ENCODE measurements around the gene HSD11B2.

HSD11B2 gene

GRCh38 chr16:67458121-67458641, 27.3 kb downstream of the HSD11B2 start:
- Histone ChIP-seq H2BK120ac (ENCODE audit: low read depth, low read length) (no peak overlapping the region), H3K4me3 (ENCODE audit: insufficient read depth in 1 of 2, low read depth in 1 of 2, low read length in 2 of 2) (no peak overlapping the region), H3K4ac (ENCODE audit: low read depth in 1 of 2, low read length in 2 of 2) (no peak overlapping the region), H3K27ac (ENCODE audit: low read length, poor library complexity, severe bottlenecking) (no peak overlapping the region), H2BK15ac (ENCODE audit: low read depth, poor library complexity, severe bottlenecking) (no peak overlapping the region), H3K4me1 (ENCODE audit: control insufficient read depth, insufficient read depth, low read depth, low read length) (peaks cover 38% of the 10 kb centered on the region), H2AFZ (ENCODE audit: low read depth, low read length) (no peak overlapping the region), H3K27me3 (ENCODE audit: control insufficient read depth in 1 of 2, insufficient read depth in 1 of 2, low read length in 2 of 2) (no peaks in the 10 kb centered on the region), H3K23ac (ENCODE audit: low read length in 2 of 2) (no peak overlapping the region), H2BK12ac (ENCODE audit: low read length in 2 of 2) (no peak overlapping the region), H2AK5ac (ENCODE audit: low read length, severe bottlenecking) (no peak overlapping the region), H3K14ac (ENCODE audit: low read length in 2 of 2) (no peak overlapping the region), H4K91ac (ENCODE audit: low read length) (peak overlapping the region; percentile 14), H3K18ac (ENCODE audit: low read depth in 1 of 2, low read length in 2 of 2) (no peak overlapping the region), H3K9me3 (ENCODE audit: control insufficient read depth, low read length) (no peaks in the 10 kb centered on the region), H2BK5ac (ENCODE audit: low read depth, low read length, poor library complexity, severe bottlenecking) (no peak overlapping the region), H3K36me3 (ENCODE audit: control insufficient read depth in 1 of 2, insufficient read depth in 2 of 2, low read depth in 1 of 2, low read length in 2 of 2) (peaks cover 28 to 44% of the 10 kb centered on the region in 2 experiments), H3K4me2 (ENCODE audit: low read length, poor library complexity, severe bottlenecking) (no peak overlapping the region), H4K8ac (ENCODE audit: low read length) (no peak overlapping the region), H3K79me1 (replicated peaks; ENCODE audit: low read length, poor library complexity, severe bottlenecking) (peaks cover 58% of the 10 kb centered on the region), H3K9ac (ENCODE audit: low read length) (peak overlapping the region; percentile 56)
- WGBS: 82% methylated on average over 6 of the region's 6 CpGs
- no peak for DNase-seq

DNA sequence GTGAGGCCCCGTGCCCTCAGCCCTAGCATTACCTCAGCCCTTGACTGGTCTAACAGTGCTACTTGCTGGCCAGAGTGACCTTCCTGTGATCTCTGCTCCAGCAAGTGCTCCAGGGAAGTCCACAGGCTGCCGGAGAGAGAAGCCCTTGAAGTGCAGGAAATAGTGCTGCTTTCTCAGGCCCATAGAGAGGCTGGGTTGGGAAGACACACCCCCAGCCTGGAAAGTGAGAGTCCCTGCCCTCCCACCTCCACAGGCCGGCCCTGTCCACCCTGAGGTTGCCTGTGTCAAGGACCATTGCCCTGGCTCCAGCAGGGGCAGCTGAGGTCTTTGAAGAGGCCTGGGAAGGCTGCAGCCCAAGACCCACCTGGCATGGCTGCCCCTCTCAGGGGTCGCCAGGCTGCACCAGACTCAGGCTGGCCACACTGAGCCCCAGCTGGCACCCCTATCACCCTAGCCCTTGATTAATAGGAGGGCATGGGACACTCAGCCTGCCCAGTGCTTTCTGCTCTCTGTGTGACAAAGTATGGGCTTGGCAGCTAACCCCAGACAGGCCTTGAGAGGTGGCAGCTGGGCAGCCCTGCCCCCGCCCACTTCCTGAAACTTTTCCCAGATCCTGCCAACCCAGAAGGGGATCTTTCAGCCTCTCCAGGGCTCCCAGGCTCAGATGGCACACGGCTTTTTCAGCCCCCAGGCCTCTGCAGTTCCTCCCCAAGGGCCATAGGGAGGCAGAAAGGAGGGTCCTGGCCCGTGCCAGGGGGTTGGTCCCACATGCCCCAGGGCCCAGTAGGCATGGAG, 28.3 kb downstream of the HSD11B2 start:
- 56% methylated on average over 7 of the region's 7 CpGs for WGBS
- Histone ChIP-seq H4K91ac (ENCODE audit: low read length) (no peak overlapping the region), H2BK120ac (ENCODE audit: low read depth, low read length) (no peak overlapping the region), H2AFZ (ENCODE audit: low read depth, low read length) (no peak overlapping the region), H3K18ac (ENCODE audit: low read depth in 1 of 2, low read length in 2 of 2) (peak overlapping the region; percentile 10 to 41), H2AK5ac (ENCODE audit: low read length, severe bottlenecking) (no peak overlapping the region), H3K4ac (ENCODE audit: low read depth in 1 of 2, low read length in 2 of 2) (peak overlapping the region in 1 of 2 experiments; percentile 28), H4K8ac (ENCODE audit: low read length) (no peak overlapping the region), H2BK12ac (ENCODE audit: low read length in 2 of 2) (peak overlapping the region in 1 of 2 experiments; percentile 45), H3K23ac (ENCODE audit: low read length in 2 of 2) (peak overlapping the region; percentile 25 to 30), H3K27ac (ENCODE audit: low read length, poor library complexity, severe bottlenecking) (no peak overlapping the region), H3K9me3 (ENCODE audit: control insufficient read depth, low read length) (no peaks in the 10 kb centered on the region), H3K27me3 (ENCODE audit: control insufficient read depth in 1 of 2, insufficient read depth in 1 of 2, low read length in 2 of 2) (no peaks in the 10 kb centered on the region), H3K14ac (ENCODE audit: low read length in 2 of 2) (no peak overlapping the region), H3K79me1 (replicated peaks; ENCODE audit: low read length, poor library complexity, severe bottlenecking) (peaks cover 60% of the 10 kb centered on the region), H3K36me3 (ENCODE audit: control insufficient read depth in 1 of 2, insufficient read depth in 2 of 2, low read depth in 1 of 2, low read length in 2 of 2) (peaks cover 29 to 45% of the 10 kb centered on the region in 2 experiments), H2BK15ac (ENCODE audit: low read depth, poor library complexity, severe bottlenecking) (peak overlapping the region; percentile 33), H3K4me2 (ENCODE audit: low read length, poor library complexity, severe bottlenecking) (no peak overlapping the region), H2BK5ac (ENCODE audit: low read depth, low read length, poor library complexity, severe bottlenecking) (no peak overlapping the region), H3K4me3 (ENCODE audit: insufficient read depth in 1 of 2, low read depth in 1 of 2, low read length in 2 of 2) (peak overlapping the region in 1 of 2 experiments; percentile 4), H3K9ac (ENCODE audit: low read length) (peak overlapping the region; percentile 19), H3K4me1 (ENCODE audit: control insufficient read depth, insufficient read depth, low read depth, low read length) (peaks cover 39% of the 10 kb centered on the region)
- DNase-seq: peak; percentile 43

GRCh38 chr16:67459861-67460150, 28.9 kb downstream of the HSD11B2 start:
- DNase-seq: no peak
- H3K4me3 ChIP-seq (ENCODE audit: insufficient read depth in 1 of 2, low read depth in 1 of 2, low read length in 2 of 2): no peak overlapping the region
- no peak overlapping the region for H2BK5ac ChIP-seq (ENCODE audit: low read depth, low read length, poor library complexity, severe bottlenecking)
- peak overlapping the region in 1 of 2 experiments; percentile 30 for H3K23ac ChIP-seq (ENCODE audit: low read length in 2 of 2)
- no peak overlapping the region for H3K4me2 ChIP-seq (ENCODE audit: low read length, poor library complexity, severe bottlenecking)
- no peak overlapping the region for H3K4ac ChIP-seq (ENCODE audit: low read depth in 1 of 2, low read length in 2 of 2)
- no peaks in the 10 kb centered on the region for H3K9me3 ChIP-seq (ENCODE audit: control insufficient read depth, low read length)
- no peak overlapping the region for H2AFZ ChIP-seq (ENCODE audit: low read depth, low read length)
- peak overlapping the region in 1 of 2 experiments; percentile 18 for H3K18ac ChIP-seq (ENCODE audit: low read depth in 1 of 2, low read length in 2 of 2)
- H3K9ac ChIP-seq (ENCODE audit: low read length): no peak overlapping the region
- no peak overlapping the region for H4K8ac ChIP-seq (ENCODE audit: low read length)
- H2BK120ac ChIP-seq (ENCODE audit: low read depth, low read length): no peak overlapping the region
- 94% methylated on average over 3 of the region's 3 CpGs for WGBS
- H3K4me1 ChIP-seq (ENCODE audit: control insufficient read depth, insufficient read depth, low read depth, low read length): peaks cover 44% of the 10 kb centered on the region
- H2BK12ac ChIP-seq (ENCODE audit: low read length in 2 of 2): no peak overlapping the region
- no peak overlapping the region for H3K27ac ChIP-seq (ENCODE audit: low read length, poor library complexity, severe bottlenecking)
- H2BK15ac ChIP-seq (ENCODE audit: low read depth, poor library complexity, severe bottlenecking): peak overlapping the region; percentile 4
- H3K14ac ChIP-seq (ENCODE audit: low read length in 2 of 2): no peak overlapping the region
- H3K79me1 ChIP-seq (replicated peaks; ENCODE audit: low read length, poor library complexity, severe bottlenecking): peaks cover 62% of the 10 kb centered on the region
- no peak overlapping the region for H2AK5ac ChIP-seq (ENCODE audit: low read length, severe bottlenecking)
- H3K36me3 ChIP-seq (ENCODE audit: control insufficient read depth in 1 of 2, insufficient read depth in 2 of 2, low read depth in 1 of 2, low read length in 2 of 2): peaks cover 25 to 48% of the 10 kb centered on the region in 2 experiments
- no peaks in the 10 kb centered on the region for H3K27me3 ChIP-seq (ENCODE audit: control insufficient read depth in 1 of 2, insufficient read depth in 1 of 2, low read length in 2 of 2)
- H4K91ac ChIP-seq (ENCODE audit: low read length): no peak overlapping the region

- Histone ChIP-seq H2AK5ac (ENCODE audit: low read length, severe bottlenecking) (no peak overlapping the region), H3K36me3 (ENCODE audit: control insufficient read depth in 1 of 2, insufficient read depth in 2 of 2, low read depth in 1 of 2, low read length in 2 of 2) (peaks cover 22 to 45% of the 10 kb centered on the region in 2 experiments), H3K4ac (ENCODE audit: low read depth in 1 of 2, low read length in 2 of 2) (no peak overlapping the region), H2BK120ac (ENCODE audit: low read depth, low read length) (no peak overlapping the region), H3K9ac (ENCODE audit: low read length) (no peak overlapping the region), H3K23ac (ENCODE audit: low read length in 2 of 2) (no peak overlapping the region), H4K8ac (ENCODE audit: low read length) (no peak overlapping the region), H3K4me3 (ENCODE audit: insufficient read depth in 1 of 2, low read depth in 1 of 2, low read length in 2 of 2) (no peak overlapping the region), H3K4me1 (ENCODE audit: control insufficient read depth, insufficient read depth, low read depth, low read length) (peaks cover 44% of the 10 kb centered on the region), H2BK15ac (ENCODE audit: low read depth, poor library complexity, severe bottlenecking) (peak overlapping the region; percentile 4), H2BK5ac (ENCODE audit: low read depth, low read length, poor library complexity, severe bottlenecking) (no peak overlapping the region), H4K91ac (ENCODE audit: low read length) (no peak overlapping the region), H2BK12ac (ENCODE audit: low read length in 2 of 2) (no peak overlapping the region), H3K18ac (ENCODE audit: low read depth in 1 of 2, low read length in 2 of 2) (no peak overlapping the region), H3K27ac (ENCODE audit: low read length, poor library complexity, severe bottlenecking) (no peak overlapping the region), H3K27me3 (ENCODE audit: control insufficient read depth in 1 of 2, insufficient read depth in 1 of 2, low read length in 2 of 2) (no peaks in the 10 kb centered on the region), H3K9me3 (ENCODE audit: control insufficient read depth, low read length) (no peaks in the 10 kb centered on the region), H3K79me1 (replicated peaks; ENCODE audit: low read length, poor library complexity, severe bottlenecking) (peaks cover 61% of the 10 kb centered on the region), H2AFZ (ENCODE audit: low read depth, low read length) (no peak overlapping the region), H3K4me2 (ENCODE audit: low read length, poor library complexity, severe bottlenecking) (no peak overlapping the region), H3K14ac (ENCODE audit: low read length in 2 of 2) (no peak overlapping the region)
- DNase-seq: no peak
- 96% methylated on average over 5 of the region's 5 CpGs for WGBS
Measured at GRCh38 chr16:67460168-67460567, 29.2 kb downstream of the HSD11B2 start.

All from mesenchymal stem cell (in vitro differentiated cells and primary cell).